Thyroid gland (tissue), 4 donors: ENCODE measurements around the gene BACH2. TPM values are rescaled to one million over a fixed set of nuclear protein-coding genes. Genes with fewer than 3 reads are reported as not detected.
"Not testable (repeated sequence)": the region's sequence is repeated elsewhere in the genome, so short reads cannot be mapped to it uniquely, and the experiment has no call there.

Experiments
- DNase-seq, 2 donors: peaks; one replicate each; pipeline ENCODE4 v3.0.0-alpha.2; 2019
- H3K27ac ChIP-seq, 3 donors: fragments of 200-600 bp; sonication (generic); 1 replicate in 2 of 3; 2 replicates in 1 of 3; pipeline ENCODE4 v1.5.1; 2016 to 2019; ENCODE audit warnings: mild to moderate bottlenecking in 1 of 3, moderate library complexity in 1 of 3
- H3K27me3 ChIP-seq: fragments of 200-600 bp; sonication (generic); one replicate; pipeline ENCODE4 v1.5.1; 2019
- H3K36me3 ChIP-seq, 2 donors: fragments of 200-600 bp; sonication (generic); one replicate each; pipeline ENCODE4 v1.5.1; 2016 to 2019
- H3K4me1 ChIP-seq, 2 donors: fragments of 200-600 bp; sonication (generic); one replicate each; pipeline ENCODE4 v1.5.1; 2017 to 2019
- H3K4me3 ChIP-seq, 3 donors: fragments of 200-600 bp; sonication (generic); replicated peaks in 1 of 3; 1 replicate in 2 of 3; 2 replicates in 1 of 3; pipeline ENCODE4 v1.5.1; 2016; ENCODE audit warnings: mild to moderate bottlenecking in 1 of 3
- H3K9me3 ChIP-seq: fragments of 200-600 bp; sonication (generic); one replicate; pipeline ENCODE4 v1.5.1; 2017
- CTCF ChIP-seq, 6 experiments: fragments of 200-600 bp in 3 of 6; fragments of 450-650 bp in 3 of 6; sonication (generic) in 3 of 6; IDR thresholded peaks; one replicate each; pipeline ENCODE4 v1.5.1; 2016 to 2019; ENCODE audit warnings: antibody characterized with exemption in 6 of 6, mild to moderate bottlenecking in 2 of 6, inconsistent platforms in 1 of 6, moderate library complexity in 1 of 6
- POLR2A ChIP-seq, 2 donors: fragments of 450-650 bp; IDR thresholded peaks; one replicate each; pipeline ENCODE4 v1.6.1; 2017; ENCODE audit warnings: antibody characterized with exemption in 2 of 2, mild to moderate bottlenecking in 2 of 2, moderate library complexity in 1 of 2
- WGBS, 2 donors: methylation state at CpG; one replicate each; pipeline ENCODE4 v1.1.5; 2017; 5-methylcytosine and 5-hydroxymethylcytosine counted together
- intact Hi-C: fragments of 100-400 bp; cut with DNase I; formaldehyde crosslinking; loops from one replicate; pipeline ENCODE4 v1.15.1; 2023
- total RNA-seq, 4 donors: library from RNA; depleted of rRNA; stranded (reverse); fragments of >200 nt; gene quantifications; one replicate each; pipeline ENCODE4 v1.2.3, GENCODE V29; 2016

The BACH2 gene
- total RNA-seq, 4 donors from 2014 or later: 0.98 to 6.6 (median 3.9) TPM

GRCh38 chr6:90119618-90120017 is 177.0 kb downstream of the BACH2 start:
- no peak for TF ChIP-seq CTCF (IDR thresholded peaks at IDR 0.05)
- no peak for TF ChIP-seq POLR2A (IDR thresholded peaks at IDR 0.05)

DNA sequence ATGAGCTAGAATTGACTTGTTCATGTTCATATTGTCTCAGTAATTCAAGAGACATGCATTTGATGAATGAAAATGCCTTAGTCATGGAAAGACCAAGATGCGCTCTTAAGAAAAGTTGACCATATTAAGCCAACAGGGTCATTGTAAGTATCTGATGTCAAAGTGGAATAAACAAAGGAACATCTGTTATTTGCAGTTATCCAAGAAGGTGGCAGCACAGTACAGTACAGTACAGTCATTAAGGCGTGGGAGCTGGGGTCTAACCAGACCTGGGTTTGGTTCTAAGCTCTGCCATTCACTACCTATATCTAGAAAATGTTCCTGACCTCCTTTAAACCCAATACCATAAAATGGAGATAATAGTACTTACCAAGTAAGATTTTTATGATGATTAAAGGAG is 178.1 kb downstream of the BACH2 start:
- Histone ChIP-seq H3K27me3 (no peaks in the 10 kb centered on the region), H3K4me3 (no peak overlapping the region), H3K9me3 (no peaks in the 10 kb centered on the region), H3K4me1 (no peaks in the 10 kb centered on the region), H3K36me3 (no peaks in the 10 kb centered on the region), H3K27ac (no peak overlapping the region)
- WGBS, 2 donors: 95 to 96% methylated on average over 2 of the region's 2 CpGs
- DNase-seq: no peak
- intact Hi-C loops: no loop called here
- TF ChIP-seq POLR2A (IDR thresholded peaks at IDR 0.05) (no peak), CTCF (IDR thresholded peaks at IDR 0.05) (no peak)

More at GRCh38 chr6:90119618-90120017, 177.0 kb downstream of the BACH2 start:
- no peak for DNase-seq
- Histone ChIP-seq H3K9me3 (no peaks in the 10 kb centered on the region), H3K27ac (no peak overlapping the region), H3K4me3 (no peak overlapping the region), H3K36me3 (no peaks in the 10 kb centered on the region), H3K4me1 (no peaks in the 10 kb centered on the region), H3K27me3 (no peaks in the 10 kb centered on the region)
- intact Hi-C loops: no loop called here
- 87 to 88% methylated on average over 3 of the region's 3 CpGs for WGBS, 2 donors

- no peaks in the 10 kb centered on the region for H3K36me3 ChIP-seq
- TF ChIP-seq CTCF (IDR thresholded peaks at IDR 0.05) (no peak), POLR2A (IDR thresholded peaks at IDR 0.05) (no peak)
- no peak overlapping the region for H3K4me3 ChIP-seq
- no peaks in the 10 kb centered on the region for H3K9me3 ChIP-seq
- H3K27ac ChIP-seq: no peak overlapping the region
- WGBS, 2 donors: 97 to 98% methylated on average over 1 of the region's 1 CpG
- intact Hi-C loops: no loop called here
- H3K27me3 ChIP-seq: no peaks in the 10 kb centered on the region
- H3K4me1 ChIP-seq: no peaks in the 10 kb centered on the region
- no peak for DNase-seq
These were observed 178.6 kb downstream of the BACH2 start for GRCh38 chr6:90118069-90118468.

- H3K9me3 ChIP-seq: not testable (repeated sequence)
These were observed 180.5 kb downstream of the BACH2 start for GRCh38 chr6:90116126-90116525.

GRCh38 chr6:90113389-90113788 is 183.3 kb downstream of the BACH2 start:
- Histone ChIP-seq H3K27ac (no peak overlapping the region), H3K4me1 (no peaks in the 10 kb centered on the region), H3K27me3 (no peaks in the 10 kb centered on the region), H3K4me3 (no peak overlapping the region), H3K9me3 (no peaks in the 10 kb centered on the region), H3K36me3 (no peaks in the 10 kb centered on the region)
- no peak for TF ChIP-seq POLR2A (IDR thresholded peaks at IDR 0.05)
- TF ChIP-seq CTCF (IDR thresholded peaks at IDR 0.05): no peak
- DNase-seq: no peak
- intact Hi-C loops: no loop called here

More at GRCh38 chr6:90116126-90116525, 180.5 kb downstream of the BACH2 start:
- H3K36me3 ChIP-seq, H3K4me3 ChIP-seq, DNase-seq, H3K27ac ChIP-seq, H3K27me3 ChIP-seq, intact Hi-C loops, H3K4me1 ChIP-seq: not testable (repeated sequence)
- 95 to 96% methylated on average over 3 of the region's 3 CpGs for WGBS, 2 donors

GRCh38 chr6:90111387-90111786 is 185.3 kb downstream of the BACH2 start:
- H3K27ac ChIP-seq: no peak overlapping the region
- H3K9me3 ChIP-seq: no peaks in the 10 kb centered on the region
- no peaks in the 10 kb centered on the region for H3K4me1 ChIP-seq
- no peaks in the 10 kb centered on the region for H3K27me3 ChIP-seq
- no peaks in the 10 kb centered on the region for H3K36me3 ChIP-seq
- intact Hi-C loops: no loop called here
- 89 to 93% methylated on average over 2 of the region's 2 CpGs for WGBS, 2 donors
- TF ChIP-seq CTCF (IDR thresholded peaks at IDR 0.05) (no peak), POLR2A (IDR thresholded peaks at IDR 0.05) (no peak)
- H3K4me3 ChIP-seq: no peak overlapping the region
- no peak for DNase-seq
